Type B pancreatic cell (in vitro differentiated cells): ENCODE results near the gene CAMTA1. TPM values are rescaled to one million over a fixed set of nuclear protein-coding genes. Genes with fewer than 3 reads are reported as not detected.

Experiments
- DNase-seq: peaks from one replicate; pipeline ENCODE4 v3.0.0; 2021; ENCODE audit warnings: mixed read lengths; ENCODE audit not compliant: unreplicated experiment; ENCODE audit errors: extremely low spot score
- H3K27ac Mint-ChIP-seq: 2 replicates; pipeline ENCODE4 v1.8.0; 2021; ENCODE audit warnings: mild to moderate bottlenecking, mixed read lengths
- H3K27me3 Mint-ChIP-seq: 2 replicates; pipeline ENCODE4 v1.8.0; 2021; ENCODE audit warnings: mixed read lengths
- H3K36me3 Mint-ChIP-seq: 2 replicates; pipeline ENCODE4 v1.8.0; 2021; ENCODE audit warnings: mixed read lengths
- H3K4me1 Mint-ChIP-seq: one replicate; pipeline ENCODE4 v1.8.0; 2021; ENCODE audit warnings: mixed read lengths; ENCODE audit not compliant: unreplicated experiment
- H3K4me3 Mint-ChIP-seq: 2 replicates; pipeline ENCODE4 v1.8.0; 2021; ENCODE audit warnings: mild to moderate bottlenecking, mixed read lengths
- H3K9me3 Mint-ChIP-seq: 2 replicates; pipeline ENCODE4 v1.8.0; 2021; ENCODE audit warnings: mixed read lengths
- CTCF ChIP-seq: fragments of 200-600 bp; sonication (generic); conservative IDR thresholded peaks from 2 replicates; pipeline ENCODE4 v1.5.0; 2021; ENCODE audit warnings: antibody characterized with exemption, mild to moderate bottlenecking
- total RNA-seq: library from RNA; stranded (reverse); gene quantifications from 2 replicates; pipeline ENCODE4 v1.2.1, GENCODE V29; 2021; ENCODE audit warnings: low replicate concordance

The CAMTA1 gene
- total RNA-seq, 1 donor from 2014 or later, result 82.5 TPM

- no peak for TF ChIP-seq CTCF
- Mint-ChIP-seq H3K27ac (no peak overlapping the region), H3K4me3 (no peak overlapping the region), H3K4me1 (no peaks in the 10 kb centered on the region), H3K9me3 (no peaks in the 10 kb centered on the region), H3K27me3 (peaks cover 20% of the 10 kb centered on the region), H3K36me3 (no peaks in the 10 kb centered on the region)
- no peak for DNase-seq
Measured at GRCh38 chr1:7006996-7007871, 222.0 kb downstream of the CAMTA1 start.

GRCh38 chr1:7007902-7008301 is 222.6 kb downstream of the CAMTA1 start:
- Mint-ChIP-seq H3K4me3 (no peak overlapping the region), H3K27me3 (peaks cover 24% of the 10 kb centered on the region), H3K36me3 (no peaks in the 10 kb centered on the region), H3K9me3 (no peaks in the 10 kb centered on the region), H3K27ac (no peak overlapping the region), H3K4me1 (no peaks in the 10 kb centered on the region)
- TF ChIP-seq CTCF, result no peak
- no peak for DNase-seq

GRCh38 chr1:7008331-7008730 is 223.1 kb downstream of the CAMTA1 start:
- no peaks in the 10 kb centered on the region for H3K36me3 Mint-ChIP-seq
- H3K27ac Mint-ChIP-seq, result no peak overlapping the region
- peaks cover 24% of the 10 kb centered on the region for H3K27me3 Mint-ChIP-seq
- no peak for TF ChIP-seq CTCF
- no peak overlapping the region for H3K4me3 Mint-ChIP-seq
- no peaks in the 10 kb centered on the region for H3K4me1 Mint-ChIP-seq
- DNase-seq, result no peak
- H3K9me3 Mint-ChIP-seq, result no peaks in the 10 kb centered on the region

GRCh38 chr1:7008975-7009740 is 223.9 kb downstream of the CAMTA1 start:
- no peak for DNase-seq
- TF ChIP-seq CTCF, result no peak
- no peak overlapping the region for H3K4me3 Mint-ChIP-seq

GRCh38 chr1:7009741-7010525 is 224.7 kb downstream of the CAMTA1 start:
- H3K4me1 Mint-ChIP-seq, result no peaks in the 10 kb centered on the region
- H3K4me3 Mint-ChIP-seq, result no peak overlapping the region
- H3K36me3 Mint-ChIP-seq, result no peaks in the 10 kb centered on the region
- TF ChIP-seq CTCF, result no peak
- H3K27ac Mint-ChIP-seq, result no peak overlapping the region
- H3K9me3 Mint-ChIP-seq, result no peaks in the 10 kb centered on the region
- peaks cover 24% of the 10 kb centered on the region for H3K27me3 Mint-ChIP-seq
- no peak for DNase-seq

More at GRCh38 chr1:7008975-7009740, 223.9 kb downstream of the CAMTA1 start:
- Mint-ChIP-seq H3K9me3 (no peaks in the 10 kb centered on the region), H3K4me1 (no peaks in the 10 kb centered on the region), H3K27ac (no peak overlapping the region), H3K36me3 (no peaks in the 10 kb centered on the region), H3K27me3 (peaks cover 24% of the 10 kb centered on the region)
